Epithelial cell of esophagus (primary cell): ENCODE measurements around the gene SETDB1.

Experiments used
- DNase-seq: peaks from one replicate; pipeline ENCODE4 v3.0.0; 2010; ENCODE audit warnings: low read depth
- H3K4me3 ChIP-seq: 2 replicates; pipeline ENCODE4 v1.5.1; 2011; ENCODE audit warnings: mild to moderate bottlenecking, low read length, control low read depth
- CTCF ChIP-seq: IDR thresholded peaks from 2 replicates; pipeline ENCODE4 v1.5.1; 2011; ENCODE audit warnings: low read depth, mild to moderate bottlenecking, low read length, control low read depth, inconsistent platforms; ENCODE audit not compliant: insufficient read depth; ENCODE audit errors: missing control alignments

Gene SETDB1

GRCh38 chr1:151013518-151013917, 87.4 kb downstream of the SETDB1 start:
- no peak for DNase-seq
- no peak overlapping the region for H3K4me3 ChIP-seq
- TF ChIP-seq CTCF: no peak
